ENCODE results near the gene PPM1K. TPM values are rescaled to one million over a fixed set of nuclear protein-coding genes. Genes with fewer than 3 reads are reported as not detected.

Gene PPM1K
- total RNA-seq, 1 donor from 2014 or later: 248 TPM

- Histone ChIP-seq H3K27me3 (ENCODE audit: low read depth) (no peaks in the 10 kb centered on the region), H3K4me3 (no peak overlapping the region), H3K27ac (replicated peaks) (no peak overlapping the region), H3K36me3 (no peaks in the 10 kb centered on the region), H3K4me1 (peaks cover 3% of the 10 kb centered on the region), H3K9me3 (replicated peaks) (no peaks in the 10 kb centered on the region)
- intact Hi-C loops (cut with micrococcal nuclease): loop anchor here (10.0 kb wide), 1 partner anchor 148 kb away; no protein-coding TSS in a partner anchor
- TF ChIP-seq CTCF (IDR thresholded peaks at IDR 0.05; ENCODE audit: borderline replicate concordance): no peak
- no peak for DNase-seq
These were observed 67.2 kb downstream of the PPM1K start for GRCh38 chr4:88217169-88217568.

GRCh38 chr4:88216395-88216794, 68.0 kb downstream of the PPM1K start:
- no peaks in the 10 kb centered on the region for H3K27me3 ChIP-seq (ENCODE audit: low read depth)
- TF ChIP-seq CTCF (IDR thresholded peaks at IDR 0.05; ENCODE audit: borderline replicate concordance): no peak
- no peak overlapping the region for H3K4me3 ChIP-seq
- peaks cover 3% of the 10 kb centered on the region for H3K4me1 ChIP-seq
- no peaks in the 10 kb centered on the region for H3K36me3 ChIP-seq
- no peak for DNase-seq
- H3K27ac ChIP-seq (replicated peaks): no peak overlapping the region
- intact Hi-C loops (cut with micrococcal nuclease): loop anchor here (10.0 kb wide), 1 partner anchor 148 kb away; no protein-coding TSS in a partner anchor
- no peaks in the 10 kb centered on the region for H3K9me3 ChIP-seq (replicated peaks)

- intact Hi-C loops (cut with micrococcal nuclease): loop anchor here (10.0 kb wide), 1 partner anchor 149 kb away; no protein-coding TSS in a partner anchor
- DNase-seq: no peak
- H3K27ac ChIP-seq (replicated peaks): no peak overlapping the region
- H3K9me3 ChIP-seq (replicated peaks): no peaks in the 10 kb centered on the region
- no peaks in the 10 kb centered on the region for H3K36me3 ChIP-seq
- no peak overlapping the region for H3K4me3 ChIP-seq
- H3K27me3 ChIP-seq (ENCODE audit: low read depth): no peaks in the 10 kb centered on the region
- peaks cover 3% of the 10 kb centered on the region for H3K4me1 ChIP-seq
- TF ChIP-seq CTCF (IDR thresholded peaks at IDR 0.05; ENCODE audit: borderline replicate concordance): no peak
These were observed 69.0 kb downstream of the PPM1K start for GRCh38 chr4:88215351-88215750.

- DNase-seq: no peak
- Histone ChIP-seq H3K27me3 (ENCODE audit: low read depth) (no peaks in the 10 kb centered on the region), H3K4me1 (no peaks in the 10 kb centered on the region), H3K27ac (replicated peaks) (no peak overlapping the region), H3K36me3 (no peaks in the 10 kb centered on the region), H3K9me3 (replicated peaks) (no peaks in the 10 kb centered on the region), H3K4me3 (no peak overlapping the region)
- no peak for TF ChIP-seq CTCF (IDR thresholded peaks at IDR 0.05; ENCODE audit: borderline replicate concordance)
- intact Hi-C loops (cut with micrococcal nuclease): loop anchor here (2.0 to 10.0 kb wide), 3 partner anchors 153 to 360 kb away; no protein-coding TSS in a partner anchor
These were observed 72.2 kb downstream of the PPM1K start for GRCh38 chr4:88212253-88212561.

GRCh38 chr4:88211473-88212252, 72.7 kb downstream of the PPM1K start:
- intact Hi-C loops (cut with micrococcal nuclease): loop anchor here (2.0 to 10.0 kb wide), 3 partner anchors 153 to 359 kb away; no protein-coding TSS in a partner anchor
- Histone ChIP-seq H3K4me3 (no peak overlapping the region), H3K36me3 (no peaks in the 10 kb centered on the region), H3K27ac (replicated peaks) (no peak overlapping the region), H3K27me3 (ENCODE audit: low read depth) (no peaks in the 10 kb centered on the region), H3K4me1 (no peaks in the 10 kb centered on the region), H3K9me3 (replicated peaks) (no peaks in the 10 kb centered on the region)
- no peak for DNase-seq
- TF ChIP-seq CTCF (IDR thresholded peaks at IDR 0.05; ENCODE audit: borderline replicate concordance): peak; percentile 79
